ENCODE measurements around the gene MAN2B1.
"Not testable (repeated sequence)": the region's sequence is repeated elsewhere in the genome, so short reads cannot be mapped to it uniquely, and the experiment has no call there.

The MAN2B1 gene

DNA sequence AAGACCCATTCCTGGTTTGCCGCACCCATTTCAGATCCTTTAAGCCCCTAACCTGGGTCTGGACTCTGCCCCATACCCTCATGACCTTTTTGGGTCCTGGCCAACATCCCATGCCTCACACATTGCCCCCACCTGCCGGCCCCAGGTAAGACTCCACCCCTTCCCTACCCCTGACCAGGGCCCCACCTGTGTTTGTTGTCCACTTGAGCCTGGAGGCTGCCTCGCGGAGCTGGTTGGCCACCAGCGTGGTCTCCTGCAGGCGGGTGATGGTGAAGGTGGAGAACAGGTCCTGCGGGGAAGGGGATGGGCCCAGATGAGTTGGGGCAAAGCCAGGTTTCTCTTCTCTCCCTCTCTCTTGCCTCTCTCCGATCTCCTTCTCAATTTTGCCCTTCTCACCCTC is 19.5 kb downstream of the MAN2B1 start:
- Histone ChIP-seq H3K79me2 (ENCODE audit: low read length) (no peaks in the 10 kb centered on the region), H3F3A (ENCODE audit: insufficient read depth, low read length) (no peaks in the 10 kb centered on the region), H3K9me2 (replicated peaks; ENCODE audit: insufficient read depth, low read length) (no peaks in the 10 kb centered on the region), H3K36me3 (replicated peaks; ENCODE audit: insufficient read depth, low read length) (no peaks in the 10 kb centered on the region), H3K4me1 (ENCODE audit: low read length) (no peaks in the 10 kb centered on the region), H2AFZ (ENCODE audit: low read length) (no peak overlapping the region), H3K27me3 (replicated peaks; ENCODE audit: insufficient read depth, low read length) (no peaks in the 10 kb centered on the region), H3K9me3 (replicated peaks; ENCODE audit: insufficient read depth, low read length) (no peaks in the 10 kb centered on the region), H3K4me2 (ENCODE audit: low read depth, low read length) (no peak overlapping the region), H3K27ac (ENCODE audit: low read length) (no peak overlapping the region), H3K4me3 (ENCODE audit: low read length) (no peak overlapping the region), H3K9ac (ENCODE audit: low read length) (no peak overlapping the region), H4K20me1 (ENCODE audit: insufficient read depth, low read length) (no peaks in the 10 kb centered on the region)
- TF ChIP-seq EZH2 (optimal IDR thresholded peaks at IDR 0.05; ENCODE audit: low read depth, low read length) = no peak
- TF ChIP-seq, protein P1, sequence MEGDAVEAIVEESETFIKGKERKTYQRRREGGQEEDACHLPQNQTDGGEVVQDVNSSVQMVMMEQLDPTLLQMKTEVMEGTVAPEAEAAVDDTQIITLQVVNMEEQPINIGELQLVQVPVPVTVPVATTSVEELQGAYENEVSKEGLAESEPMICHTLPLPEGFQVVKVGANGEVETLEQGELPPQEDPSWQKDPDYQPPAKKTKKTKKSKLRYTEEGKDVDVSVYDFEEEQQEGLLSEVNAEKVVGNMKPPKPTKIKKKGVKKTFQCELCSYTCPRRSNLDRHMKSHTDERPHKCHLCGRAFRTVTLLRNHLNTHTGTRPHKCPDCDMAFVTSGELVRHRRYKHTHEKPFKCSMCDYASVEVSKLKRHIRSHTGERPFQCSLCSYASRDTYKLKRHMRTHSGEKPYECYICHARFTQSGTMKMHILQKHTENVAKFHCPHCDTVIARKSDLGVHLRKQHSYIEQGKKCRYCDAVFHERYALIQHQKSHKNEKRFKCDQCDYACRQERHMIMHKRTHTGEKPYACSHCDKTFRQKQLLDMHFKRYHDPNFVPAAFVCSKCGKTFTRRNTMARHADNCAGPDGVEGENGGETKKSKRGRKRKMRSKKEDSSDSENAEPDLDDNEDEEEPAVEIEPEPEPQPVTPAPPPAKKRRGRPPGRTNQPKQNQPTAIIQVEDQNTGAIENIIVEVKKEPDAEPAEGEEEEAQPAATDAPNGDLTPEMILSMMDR (IDR thresholded peaks at IDR 0.05; ENCODE audit: low read length) = no peak
- no peak for TF ChIP-seq EZH2phosphoT487 (IDR thresholded peaks at IDR 0.05; ENCODE audit: low read length)
- no peak for DNase-seq

DNA sequence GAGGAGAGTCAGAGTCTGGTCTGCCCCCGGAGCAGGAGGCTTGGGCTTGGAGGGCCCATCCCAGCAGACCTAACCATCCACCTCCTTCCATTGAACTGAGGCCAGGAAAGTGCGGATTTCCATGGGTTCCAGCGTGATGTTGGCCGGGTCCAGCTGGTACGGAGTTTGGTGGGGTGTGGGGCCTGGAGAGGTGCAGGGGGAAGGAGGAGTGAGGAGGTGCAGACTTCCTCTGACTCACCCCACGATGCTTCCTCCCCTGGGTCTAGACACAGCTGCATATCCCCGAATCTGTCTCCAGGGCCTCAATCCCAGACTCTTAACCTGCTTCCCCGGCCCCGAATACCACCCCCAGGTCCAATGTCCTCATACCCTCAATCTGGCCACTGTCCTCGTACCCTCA is 20.0 kb downstream of the MAN2B1 start:
- no peak for TF ChIP-seq EZH2phosphoT487 (IDR thresholded peaks at IDR 0.05; ENCODE audit: low read length)
- TF ChIP-seq, protein P1 (IDR thresholded peaks at IDR 0.05; ENCODE audit: low read length) = no peak
- no peak for TF ChIP-seq EZH2 (optimal IDR thresholded peaks at IDR 0.05; ENCODE audit: low read depth, low read length)
- Histone ChIP-seq H3K9ac (ENCODE audit: low read length) (no peak overlapping the region), H3K79me2 (ENCODE audit: low read length) (no peaks in the 10 kb centered on the region), H3K9me3 (replicated peaks; ENCODE audit: insufficient read depth, low read length) (no peaks in the 10 kb centered on the region), H2AFZ (ENCODE audit: low read length) (no peak overlapping the region), H3K4me2 (ENCODE audit: low read depth, low read length) (no peak overlapping the region), H3K36me3 (replicated peaks; ENCODE audit: insufficient read depth, low read length) (no peaks in the 10 kb centered on the region), H3K27ac (ENCODE audit: low read length) (no peak overlapping the region), H3K9me2 (replicated peaks; ENCODE audit: insufficient read depth, low read length) (no peaks in the 10 kb centered on the region), H3K27me3 (replicated peaks; ENCODE audit: insufficient read depth, low read length) (no peaks in the 10 kb centered on the region), H4K20me1 (ENCODE audit: insufficient read depth, low read length) (no peaks in the 10 kb centered on the region), H3F3A (ENCODE audit: insufficient read depth, low read length) (no peaks in the 10 kb centered on the region), H3K4me1 (ENCODE audit: low read length) (no peaks in the 10 kb centered on the region), H3K4me3 (ENCODE audit: low read length) (no peak overlapping the region)
- no peak for DNase-seq

GRCh38 chr19:12643716-12644115 is 22.8 kb downstream of the MAN2B1 start:
- not testable (repeated sequence) for H3K27ac ChIP-seq (ENCODE audit: low read length); H2AFZ ChIP-seq (ENCODE audit: low read length); H3K27me3 ChIP-seq (replicated peaks; ENCODE audit: insufficient read depth, low read length); H3K9ac ChIP-seq (ENCODE audit: low read length); H3K4me3 ChIP-seq (ENCODE audit: low read length); H3F3A ChIP-seq (ENCODE audit: insufficient read depth, low read length); H3K9me2 ChIP-seq (replicated peaks; ENCODE audit: insufficient read depth, low read length); H3K4me1 ChIP-seq (ENCODE audit: low read length); H4K20me1 ChIP-seq (ENCODE audit: insufficient read depth, low read length); H3K36me3 ChIP-seq (replicated peaks; ENCODE audit: insufficient read depth, low read length); DNase-seq; H3K9me3 ChIP-seq (replicated peaks; ENCODE audit: insufficient read depth, low read length); H3K79me2 ChIP-seq (ENCODE audit: low read length); H3K4me2 ChIP-seq (ENCODE audit: low read depth, low read length)

DNA sequence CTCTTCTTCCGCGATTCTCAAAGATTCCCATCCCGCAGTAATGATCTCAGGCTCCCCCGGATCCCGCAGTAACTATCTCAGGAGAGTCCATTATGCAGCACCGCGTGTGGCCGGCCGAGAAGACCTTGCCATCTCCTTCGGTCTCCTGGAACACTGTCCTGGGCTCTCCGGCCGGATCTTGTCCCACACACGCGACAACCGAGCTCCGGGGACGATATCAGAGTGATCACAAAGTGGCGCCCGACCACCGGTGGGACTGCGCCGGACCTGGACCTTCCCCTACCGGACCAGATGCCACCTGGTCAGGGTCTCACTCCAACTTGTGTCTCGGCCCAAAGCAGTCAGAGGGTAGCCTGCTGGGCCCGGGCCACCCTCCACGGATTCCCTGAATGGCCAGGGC is 24.0 kb downstream of the MAN2B1 start:
- no peak overlapping the region for H3K9ac ChIP-seq (ENCODE audit: low read length)
- H3K9me3 ChIP-seq (replicated peaks; ENCODE audit: insufficient read depth, low read length) = no peaks in the 10 kb centered on the region
- no peaks in the 10 kb centered on the region for H3K36me3 ChIP-seq (replicated peaks; ENCODE audit: insufficient read depth, low read length)
- H3K4me1 ChIP-seq (ENCODE audit: low read length) = no peaks in the 10 kb centered on the region
- H3K27me3 ChIP-seq (replicated peaks; ENCODE audit: insufficient read depth, low read length) = no peaks in the 10 kb centered on the region
- no peaks in the 10 kb centered on the region for H3F3A ChIP-seq (ENCODE audit: insufficient read depth, low read length)
- no peak overlapping the region for H3K27ac ChIP-seq (ENCODE audit: low read length)
- no peak overlapping the region for H3K4me3 ChIP-seq (ENCODE audit: low read length)
- TF ChIP-seq EZH2 (optimal IDR thresholded peaks at IDR 0.05; ENCODE audit: low read depth, low read length) (no peak), EZH2phosphoT487 (IDR thresholded peaks at IDR 0.05; ENCODE audit: low read length) (no peak)
- TF ChIP-seq, protein P1 (IDR thresholded peaks at IDR 0.05; ENCODE audit: low read length) = no peak
- no peak overlapping the region for H3K4me2 ChIP-seq (ENCODE audit: low read depth, low read length)
- DNase-seq = no peak
- no peaks in the 10 kb centered on the region for H3K79me2 ChIP-seq (ENCODE audit: low read length)
- H3K9me2 ChIP-seq (replicated peaks; ENCODE audit: insufficient read depth, low read length) = no peaks in the 10 kb centered on the region
- no peak overlapping the region for H2AFZ ChIP-seq (ENCODE audit: low read length)
- H4K20me1 ChIP-seq (ENCODE audit: insufficient read depth, low read length) = no peaks in the 10 kb centered on the region

Measured in MM.1S (cell line).